ENCODE data around the gene MAP7D3.

MAP7D3 gene

DNA sequence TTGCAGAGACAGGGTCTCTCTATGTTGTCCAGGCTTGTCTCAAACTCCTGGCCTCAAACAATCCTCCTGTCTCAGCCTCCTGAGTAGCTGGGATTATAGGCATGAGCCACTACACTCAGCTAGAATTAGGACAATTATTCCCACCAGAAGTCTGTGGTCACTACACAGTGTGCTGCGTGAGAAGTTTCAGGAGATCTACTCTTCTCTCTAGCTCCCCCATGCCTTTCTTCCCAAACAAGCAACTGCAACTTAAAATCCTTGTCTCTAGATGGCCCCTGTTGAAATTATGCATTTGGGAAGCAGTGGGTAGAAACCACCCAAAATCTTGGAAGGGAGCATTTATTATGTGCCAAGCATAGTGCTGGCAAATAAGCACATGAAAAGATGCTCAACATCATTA is 21.1 kb upstream of the MAP7D3 start:
- TF ChIP-seq, protein P1, sequence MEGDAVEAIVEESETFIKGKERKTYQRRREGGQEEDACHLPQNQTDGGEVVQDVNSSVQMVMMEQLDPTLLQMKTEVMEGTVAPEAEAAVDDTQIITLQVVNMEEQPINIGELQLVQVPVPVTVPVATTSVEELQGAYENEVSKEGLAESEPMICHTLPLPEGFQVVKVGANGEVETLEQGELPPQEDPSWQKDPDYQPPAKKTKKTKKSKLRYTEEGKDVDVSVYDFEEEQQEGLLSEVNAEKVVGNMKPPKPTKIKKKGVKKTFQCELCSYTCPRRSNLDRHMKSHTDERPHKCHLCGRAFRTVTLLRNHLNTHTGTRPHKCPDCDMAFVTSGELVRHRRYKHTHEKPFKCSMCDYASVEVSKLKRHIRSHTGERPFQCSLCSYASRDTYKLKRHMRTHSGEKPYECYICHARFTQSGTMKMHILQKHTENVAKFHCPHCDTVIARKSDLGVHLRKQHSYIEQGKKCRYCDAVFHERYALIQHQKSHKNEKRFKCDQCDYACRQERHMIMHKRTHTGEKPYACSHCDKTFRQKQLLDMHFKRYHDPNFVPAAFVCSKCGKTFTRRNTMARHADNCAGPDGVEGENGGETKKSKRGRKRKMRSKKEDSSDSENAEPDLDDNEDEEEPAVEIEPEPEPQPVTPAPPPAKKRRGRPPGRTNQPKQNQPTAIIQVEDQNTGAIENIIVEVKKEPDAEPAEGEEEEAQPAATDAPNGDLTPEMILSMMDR (IDR thresholded peaks at IDR 0.05), result no peak

DNA sequence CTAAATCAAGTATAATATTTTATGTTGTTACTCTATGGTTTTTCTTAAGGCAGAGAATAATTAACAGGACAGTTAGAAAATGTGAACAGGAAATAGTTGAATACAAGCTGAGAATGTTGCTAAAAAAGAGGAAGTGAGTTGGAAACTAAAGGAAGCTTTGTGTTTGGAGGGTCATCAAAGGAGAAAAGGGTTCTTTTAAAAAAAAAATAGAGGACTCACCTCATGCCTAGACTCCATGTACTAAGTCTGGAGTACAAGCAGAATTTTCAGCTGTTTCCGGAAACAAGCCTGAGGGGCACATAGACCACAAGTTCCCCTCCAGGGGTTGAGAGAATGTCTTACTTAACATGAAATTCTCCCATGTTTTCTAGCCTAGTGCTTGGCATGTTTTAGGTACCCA is 20.1 kb upstream of the MAP7D3 start:
- TF ChIP-seq, protein P1 (IDR thresholded peaks at IDR 0.05), result no peak

DNA sequence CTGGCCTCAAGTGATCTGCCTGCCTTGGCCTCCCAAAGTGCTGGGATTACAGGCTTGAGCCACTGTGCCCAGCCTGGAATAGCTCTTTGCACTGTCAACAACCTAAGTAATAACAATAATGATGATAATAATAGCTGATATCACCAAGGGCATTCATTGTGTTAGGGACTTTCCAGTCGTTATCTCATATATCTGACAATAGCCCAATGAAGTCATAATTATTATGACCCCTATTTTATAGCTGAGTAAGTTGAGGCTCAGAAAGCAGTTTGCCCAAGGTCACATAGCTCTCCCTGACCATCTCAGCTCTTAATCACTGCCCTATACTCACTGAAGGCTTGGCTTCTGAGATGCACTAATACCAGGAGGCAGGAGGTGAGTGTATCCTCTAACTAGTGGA is 18.7 kb upstream of the MAP7D3 start:
- TF ChIP-seq, protein P1 (IDR thresholded peaks at IDR 0.05), result no peak

DNA sequence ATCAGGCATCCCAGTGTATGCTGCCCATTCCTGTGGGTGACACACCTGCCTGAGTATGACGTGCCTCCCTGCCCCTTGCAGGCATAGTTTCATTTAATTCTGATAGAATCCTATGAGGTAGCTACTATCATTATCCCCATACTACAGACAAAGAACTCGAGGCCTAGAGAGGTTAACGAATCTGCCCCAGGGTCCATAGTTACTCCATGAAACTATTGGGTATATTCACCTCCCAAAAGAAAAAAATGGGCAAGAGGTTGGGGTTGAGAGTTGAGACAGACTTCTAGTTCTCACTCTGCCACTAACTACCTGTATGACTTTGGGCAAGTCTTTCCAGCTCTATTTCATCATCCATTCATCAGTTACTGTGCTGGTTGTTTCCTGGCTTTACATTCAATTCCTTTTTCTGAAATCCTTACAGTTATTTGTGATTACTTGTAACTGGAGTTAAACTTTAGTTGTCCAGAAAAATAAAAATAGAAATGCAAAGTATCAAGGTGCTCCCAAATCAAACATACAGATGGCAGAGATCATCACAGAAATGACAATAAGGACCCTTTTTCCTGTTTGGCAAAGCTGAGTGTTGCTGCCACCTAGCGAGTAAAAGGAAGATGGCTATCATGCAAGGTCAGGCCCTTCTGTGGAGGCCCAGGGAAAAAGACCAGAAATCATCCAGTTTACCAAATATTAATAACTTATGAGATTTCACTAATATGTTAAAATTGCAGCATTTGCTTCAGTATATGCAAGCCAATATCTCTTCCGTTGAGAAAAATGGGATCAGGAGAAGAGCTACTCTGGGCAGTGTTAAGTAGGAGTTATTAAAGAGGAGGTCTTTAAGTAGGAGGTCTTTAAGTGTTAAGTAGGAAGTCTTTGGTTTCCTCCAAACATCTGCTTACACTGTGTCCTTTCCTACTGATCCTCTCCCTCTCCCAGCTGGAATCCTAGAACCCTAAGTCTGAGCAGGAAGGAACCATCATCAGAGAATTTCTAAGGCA is 17.1 kb upstream of the MAP7D3 start:
- TF ChIP-seq, protein P1 (IDR thresholded peaks at IDR 0.05), result peak; percentile 64

DNA sequence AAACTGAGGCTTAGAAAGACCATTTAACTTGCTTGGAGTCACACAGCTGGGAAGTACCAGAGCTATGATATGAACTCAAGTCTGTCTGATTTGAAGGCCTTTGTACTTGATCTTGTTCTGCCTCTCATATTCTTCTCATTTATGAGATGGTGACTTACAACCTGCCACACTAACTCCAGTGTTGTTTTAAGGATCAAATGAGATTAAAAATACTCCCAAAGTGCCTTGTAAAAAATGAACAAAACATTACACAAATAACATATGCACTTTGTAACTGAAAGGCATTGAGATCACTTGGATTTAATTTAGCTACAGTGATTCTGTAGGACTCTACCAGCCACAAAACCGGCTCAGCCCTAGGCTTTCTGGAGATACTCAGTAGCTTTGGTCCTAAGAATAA is 15.6 kb upstream of the MAP7D3 start:
- TF ChIP-seq, protein P1 (IDR thresholded peaks at IDR 0.05), result no peak

DNA sequence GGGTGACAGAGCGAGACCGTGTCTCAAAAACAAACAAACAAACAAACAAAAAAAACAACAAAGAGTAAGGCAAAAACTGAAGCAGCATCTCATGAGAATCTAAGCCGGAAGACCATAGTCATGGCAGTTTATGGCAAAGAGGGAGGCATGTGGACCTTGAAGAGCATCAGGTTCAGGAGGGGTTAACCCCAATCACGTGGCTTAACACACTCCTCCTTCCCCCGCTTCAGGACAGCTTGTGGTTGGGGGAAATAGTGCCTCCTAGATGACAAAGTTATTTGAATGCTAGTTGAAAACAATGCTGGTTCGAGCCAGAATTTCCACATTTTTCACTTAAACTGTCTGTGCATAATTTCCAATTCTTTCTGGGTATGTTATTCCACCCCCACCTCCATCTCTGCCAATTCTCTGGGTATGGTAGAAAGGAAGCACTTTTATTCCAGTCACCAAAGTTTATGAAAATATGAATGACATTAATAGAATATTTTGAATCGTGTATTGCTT is 11.7 kb upstream of the MAP7D3 start:
- TF ChIP-seq, protein P1 (IDR thresholded peaks at IDR 0.05), result no peak

DNA sequence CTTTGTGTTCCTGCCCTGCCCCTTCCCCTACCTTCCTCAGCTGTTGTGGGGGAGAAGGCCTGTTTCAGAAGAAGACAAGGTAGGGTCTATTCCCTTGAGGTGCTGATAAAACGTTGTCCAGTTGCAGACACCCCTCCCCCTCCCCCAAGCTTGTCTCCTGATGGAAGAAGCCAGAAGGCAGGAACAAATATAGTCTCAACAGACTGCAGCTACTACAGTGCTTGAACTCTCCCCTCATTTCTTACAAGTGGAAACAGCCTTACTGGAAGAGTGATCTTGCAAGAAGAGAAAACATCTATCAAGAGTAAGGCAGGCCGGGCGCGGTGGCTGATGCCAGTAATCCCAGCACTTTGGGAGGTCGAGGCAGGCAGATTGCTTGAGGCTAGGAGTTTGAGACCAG is 11.0 kb upstream of the MAP7D3 start:
- TF ChIP-seq, protein P1 (IDR thresholded peaks at IDR 0.05), result no peak

Measured in LNCAP (cell line).